Measurements from ENCODE around the gene BRCC3. TPM values are rescaled to one million over a fixed set of nuclear protein-coding genes. Genes with fewer than 3 reads are reported as not detected.

Gene BRCC3
- total RNA-seq, 1 donor from 2014 or later, result 31.4 TPM

DNA sequence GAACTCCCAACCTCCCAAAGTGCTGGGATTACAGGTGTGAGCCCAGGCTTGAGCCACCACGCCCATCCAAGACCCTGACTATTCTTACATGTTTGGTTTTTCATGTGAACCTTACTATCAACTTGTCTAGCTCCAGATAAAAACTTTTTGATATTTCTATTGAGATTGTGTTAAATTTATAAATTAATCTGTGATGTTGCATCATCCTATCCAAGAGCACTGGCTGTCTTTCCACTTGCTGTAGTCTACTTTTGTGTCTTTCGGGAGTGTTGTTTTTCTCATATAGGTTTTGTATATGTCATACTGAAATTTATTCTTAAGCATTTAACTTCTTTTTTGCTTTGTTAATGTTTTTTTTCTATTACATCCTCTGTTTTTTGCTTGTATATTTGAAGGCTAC lies 34.6 kb downstream of the BRCC3 start:
- no peaks in the 10 kb centered on the region for H3K27me3 Mint-ChIP-seq (ENCODE audit: low read depth)
- H3K4me3 Mint-ChIP-seq, result no peak overlapping the region
- H3K9me3 Mint-ChIP-seq, result peaks cover 5% of the 10 kb centered on the region
- no peak overlapping the region for H3K27ac Mint-ChIP-seq (ENCODE audit: unreplicated experiment)
- H3K36me3 Mint-ChIP-seq (ENCODE audit: low read depth), result peaks cover 20% of the 10 kb centered on the region
- no peaks in the 10 kb centered on the region for H3K4me1 Mint-ChIP-seq
- TF ChIP-seq, protein P1, sequence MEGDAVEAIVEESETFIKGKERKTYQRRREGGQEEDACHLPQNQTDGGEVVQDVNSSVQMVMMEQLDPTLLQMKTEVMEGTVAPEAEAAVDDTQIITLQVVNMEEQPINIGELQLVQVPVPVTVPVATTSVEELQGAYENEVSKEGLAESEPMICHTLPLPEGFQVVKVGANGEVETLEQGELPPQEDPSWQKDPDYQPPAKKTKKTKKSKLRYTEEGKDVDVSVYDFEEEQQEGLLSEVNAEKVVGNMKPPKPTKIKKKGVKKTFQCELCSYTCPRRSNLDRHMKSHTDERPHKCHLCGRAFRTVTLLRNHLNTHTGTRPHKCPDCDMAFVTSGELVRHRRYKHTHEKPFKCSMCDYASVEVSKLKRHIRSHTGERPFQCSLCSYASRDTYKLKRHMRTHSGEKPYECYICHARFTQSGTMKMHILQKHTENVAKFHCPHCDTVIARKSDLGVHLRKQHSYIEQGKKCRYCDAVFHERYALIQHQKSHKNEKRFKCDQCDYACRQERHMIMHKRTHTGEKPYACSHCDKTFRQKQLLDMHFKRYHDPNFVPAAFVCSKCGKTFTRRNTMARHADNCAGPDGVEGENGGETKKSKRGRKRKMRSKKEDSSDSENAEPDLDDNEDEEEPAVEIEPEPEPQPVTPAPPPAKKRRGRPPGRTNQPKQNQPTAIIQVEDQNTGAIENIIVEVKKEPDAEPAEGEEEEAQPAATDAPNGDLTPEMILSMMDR (conservative IDR thresholded peaks at IDR 0.05), result no peak
- DNase-seq (ENCODE audit: low read depth, low spot score), result no peak

DNA sequence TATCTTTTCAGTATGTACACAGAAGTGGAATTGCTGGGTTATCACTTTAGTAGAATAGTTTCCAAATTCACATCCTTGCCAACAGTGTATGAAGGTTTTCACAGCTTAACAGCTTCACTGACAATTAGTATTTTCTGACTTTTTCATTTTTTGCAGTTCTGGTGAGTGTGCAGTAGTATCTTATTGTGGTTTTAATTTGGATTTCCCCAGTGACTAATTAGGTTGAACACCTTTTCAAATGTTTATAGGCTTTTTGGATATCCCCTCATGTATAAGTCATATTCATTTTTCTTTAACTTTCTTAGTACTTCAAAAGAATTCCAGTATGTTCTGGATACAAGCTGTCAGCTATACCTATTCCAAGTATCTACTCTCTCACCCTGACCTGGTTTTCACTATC lies 37.1 kb downstream of the BRCC3 start:
- H3K9me3 Mint-ChIP-seq, result peaks cover 5% of the 10 kb centered on the region
- no peaks in the 10 kb centered on the region for H3K4me1 Mint-ChIP-seq
- H3K27ac Mint-ChIP-seq (ENCODE audit: unreplicated experiment), result no peak overlapping the region
- H3K36me3 Mint-ChIP-seq (ENCODE audit: low read depth), result peaks cover 32% of the 10 kb centered on the region
- TF ChIP-seq, protein P1 (conservative IDR thresholded peaks at IDR 0.05), result no peak
- DNase-seq (ENCODE audit: low read depth, low spot score), result no peak
- no peak overlapping the region for H3K4me3 Mint-ChIP-seq
- no peaks in the 10 kb centered on the region for H3K27me3 Mint-ChIP-seq (ENCODE audit: low read depth)

DNA sequence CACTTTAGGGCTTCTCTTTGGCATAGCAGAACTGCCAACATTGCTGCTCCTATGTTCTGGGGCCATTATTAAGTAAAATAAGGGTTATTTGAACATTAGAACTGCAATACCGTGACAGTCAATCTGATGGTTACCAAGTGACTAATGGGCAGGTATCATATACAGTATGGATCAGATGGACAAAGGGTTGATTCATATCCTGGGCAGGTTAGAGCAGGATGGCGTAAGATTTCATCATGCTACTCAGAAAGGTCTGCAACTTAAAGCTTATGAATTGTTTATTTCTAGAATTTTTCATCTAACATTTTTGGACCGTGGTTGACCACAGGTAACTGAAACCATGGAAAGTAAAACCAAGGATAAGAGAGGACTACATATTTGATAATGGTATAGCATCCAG lies 40.9 kb downstream of the BRCC3 start:
- TF ChIP-seq, protein P1 (conservative IDR thresholded peaks at IDR 0.05), result no peak
- peaks cover 9% of the 10 kb centered on the region for H3K9me3 Mint-ChIP-seq
- H3K4me3 Mint-ChIP-seq, result no peak overlapping the region
- no peak overlapping the region for H3K27ac Mint-ChIP-seq (ENCODE audit: unreplicated experiment)
- no peak for DNase-seq (ENCODE audit: low read depth, low spot score)
- H3K36me3 Mint-ChIP-seq (ENCODE audit: low read depth), result peaks cover 55% of the 10 kb centered on the region
- no peaks in the 10 kb centered on the region for H3K4me1 Mint-ChIP-seq
- H3K27me3 Mint-ChIP-seq (ENCODE audit: low read depth), result no peaks in the 10 kb centered on the region

DNA sequence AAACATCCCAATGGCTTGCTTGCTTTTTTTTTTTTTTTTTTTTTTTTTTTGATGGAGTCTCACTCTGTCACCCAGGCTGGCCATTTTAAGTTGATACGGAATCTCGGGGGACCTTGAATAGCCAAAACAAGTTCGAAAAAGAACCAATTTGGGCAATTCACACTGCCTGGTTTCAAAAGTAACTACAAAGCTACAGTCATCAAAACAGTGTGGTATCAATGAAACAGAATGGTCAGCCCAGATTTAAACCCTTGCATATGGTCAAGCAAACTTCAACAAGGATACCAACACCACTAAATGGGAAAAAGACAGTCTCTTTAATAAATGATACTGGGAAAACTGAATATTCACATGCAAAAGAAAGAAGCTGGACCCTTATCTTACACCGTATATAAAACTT lies 41.8 kb downstream of the BRCC3 start:
- Mint-ChIP-seq H3K4me3 (no peak overlapping the region), H3K36me3 (ENCODE audit: low read depth) (peaks cover 53% of the 10 kb centered on the region)
- DNase-seq (ENCODE audit: low read depth, low spot score), result no peak

DNA sequence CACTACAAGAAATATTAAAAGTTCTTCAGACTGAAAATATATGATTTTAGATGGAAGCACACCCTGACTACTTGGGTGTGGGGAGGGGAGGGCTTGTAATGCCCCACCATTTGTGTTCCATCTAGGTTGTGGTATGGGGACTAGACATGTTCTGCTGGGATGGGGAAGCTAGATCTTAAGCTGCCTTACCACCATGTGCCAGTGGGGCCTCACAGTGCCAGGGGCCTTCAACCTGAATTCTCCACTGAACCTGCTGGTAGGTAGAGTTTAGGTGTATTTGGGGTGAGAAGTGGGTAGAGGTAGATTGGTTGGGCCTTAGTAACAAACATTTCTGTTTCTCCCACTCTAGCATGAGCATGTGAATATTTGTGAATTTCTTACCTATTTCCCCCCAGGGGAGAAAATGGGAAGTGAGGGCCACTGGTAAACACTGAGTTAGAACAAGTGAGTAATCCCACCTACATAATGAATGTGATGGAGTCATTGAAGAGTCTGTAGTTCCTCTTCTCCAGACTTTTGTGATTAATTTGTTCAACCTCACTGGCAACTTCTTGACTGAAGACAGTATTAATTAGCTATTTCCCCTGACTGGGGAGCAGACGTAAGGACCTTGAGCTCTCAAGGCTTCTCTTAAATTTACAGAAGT lies 44.0 kb downstream of the BRCC3 start:
- Mint-ChIP-seq H3K36me3 (ENCODE audit: low read depth) (peaks cover 52% of the 10 kb centered on the region), H3K27ac (ENCODE audit: unreplicated experiment) (no peak overlapping the region), H3K27me3 (ENCODE audit: low read depth) (no peaks in the 10 kb centered on the region), H3K4me1 (no peaks in the 10 kb centered on the region), H3K4me3 (no peak overlapping the region), H3K9me3 (peaks cover 6% of the 10 kb centered on the region)
- TF ChIP-seq, protein P1 (conservative IDR thresholded peaks at IDR 0.05), result no peak
- no peak for DNase-seq (ENCODE audit: low read depth, low spot score)

More for the DNA sequence above, 41.8 kb downstream of the BRCC3 start:
- Mint-ChIP-seq H3K4me1 (no peaks in the 10 kb centered on the region), H3K27me3 (ENCODE audit: low read depth) (no peaks in the 10 kb centered on the region), H3K27ac (ENCODE audit: unreplicated experiment) (no peak overlapping the region), H3K9me3 (peaks cover 9% of the 10 kb centered on the region)
- TF ChIP-seq, protein P1 (conservative IDR thresholded peaks at IDR 0.05), result no peak

All from neural crest cell (in vitro differentiated cells).